Testis (tissue), 2 donors: ENCODE results near the gene ZFP62.

Source experiments
- CTCF ChIP-seq, 3 experiments: fragments of 450-650 bp in 2 of 3; fragments of 200-600 bp in 1 of 3; sonication (generic) in 1 of 3; IDR thresholded peaks; one replicate each; pipeline ENCODE4 v1.5.1; 2016 to 2019; ENCODE audit warnings: antibody characterized with exemption in 3 of 3, mild to moderate bottlenecking in 2 of 3, moderate library complexity in 1 of 3
- POLR2A ChIP-seq: fragments of 450-650 bp; IDR thresholded peaks from one replicate; pipeline ENCODE4 v1.6.1; 2017; ENCODE audit warnings: antibody characterized with exemption, mild to moderate bottlenecking, moderate library complexity

GRCh38 chr5:180806351-180807011 is 54.6 kb downstream of the ZFP62 start:
- TF ChIP-seq CTCF (IDR thresholded peaks at IDR 0.05): no peak
- no peak for TF ChIP-seq POLR2A
